SKM-1 treated with dmso at 0.1 percent for 144 hours (cell line): ENCODE measurements around the gene HADHA.

Experiments used
- DNase-seq: peaks from one replicate; lab custom pipeline; 2025; ENCODE audit not compliant: unreplicated experiment; lab: John Stamatoyannopoulos, UW

The HADHA gene

GRCh38 chr2:26195040-26195984, 49.1 kb downstream of the HADHA start:
- DNase-seq, result no peak

- no peak for DNase-seq
Observed at GRCh38 chr2:26193578-26194231, 50.7 kb downstream of the HADHA start.

- DNase-seq, result no peak
Observed at GRCh38 chr2:26191316-26192159, 52.9 kb downstream of the HADHA start.

- DNase-seq, result no peak
Observed at GRCh38 chr2:26190369-26190768, 54.1 kb downstream of the HADHA start.

- no peak for DNase-seq
Observed at GRCh38 chr2:26189751-26190150, 54.7 kb downstream of the HADHA start.

GRCh38 chr2:26189123-26189522, 55.3 kb downstream of the HADHA start:
- DNase-seq, result no peak

- DNase-seq, result no peak
Observed at GRCh38 chr2:26187537-26188104, 56.8 kb downstream of the HADHA start.

GRCh38 chr2:26187114-26187513, 57.3 kb downstream of the HADHA start:
- no peak for DNase-seq

- DNase-seq, result peak; percentile 14
Observed at GRCh38 chr2:26185954-26186770, 58.3 kb downstream of the HADHA start.

GRCh38 chr2:26185304-26185928, 59.0 kb downstream of the HADHA start:
- no peak for DNase-seq

- peak; percentile 84 for DNase-seq
Observed at GRCh38 chr2:26184555-26185303, 59.7 kb downstream of the HADHA start.

GRCh38 chr2:26184121-26184520, 60.3 kb downstream of the HADHA start:
- no peak for DNase-seq

GRCh38 chr2:26182887-26183630, 61.4 kb downstream of the HADHA start:
- no peak for DNase-seq

- no peak for DNase-seq
Observed at GRCh38 chr2:26182441-26182840, 62.0 kb downstream of the HADHA start.

GRCh38 chr2:26179446-26179913, 65.0 kb downstream of the HADHA start:
- no peak for DNase-seq

- DNase-seq, result peak; percentile 20
Observed at GRCh38 chr2:26178746-26179436, 65.5 kb downstream of the HADHA start.

GRCh38 chr2:26178246-26178645, 66.2 kb downstream of the HADHA start:
- DNase-seq, result no peak

GRCh38 chr2:26177122-26177521, 67.3 kb downstream of the HADHA start:
- no peak for DNase-seq
